Kidney capillary endothelial cell (primary cell): Measurements from ENCODE around the gene STARD9.
"Not testable (repeated sequence)": the region's sequence is repeated elsewhere in the genome, so short reads cannot be mapped to it uniquely, and the experiment has no call there.

Source experiments
- DNase-seq: peaks from one replicate; pipeline ENCODE4 v3.0.0-alpha.2; 2018; ENCODE audit warnings: low spot score

STARD9 gene

GRCh38 chr15:42627485-42627884 is 52.1 kb downstream of the STARD9 start:
- no peak for DNase-seq

GRCh38 chr15:42628761-42629160 is 53.4 kb downstream of the STARD9 start:
- DNase-seq, result no peak

- DNase-seq, result no peak
Observed at GRCh38 chr15:42632105-42632675, 56.8 kb downstream of the STARD9 start.

GRCh38 chr15:42640109-42640508 is 64.7 kb downstream of the STARD9 start:
- no peak for DNase-seq

GRCh38 chr15:42650208-42651066 is 75.0 kb downstream of the STARD9 start:
- peak; percentile 81 for DNase-seq

GRCh38 chr15:42665827-42666226 is 90.4 kb downstream of the STARD9 start:
- no peak for DNase-seq

- no peak for DNase-seq
Observed at GRCh38 chr15:42667855-42668254, 92.4 kb downstream of the STARD9 start.

GRCh38 chr15:42670451-42670850 is 95.0 kb downstream of the STARD9 start:
- no peak for DNase-seq

- no peak for DNase-seq
Observed at GRCh38 chr15:42672444-42672843, 97.0 kb downstream of the STARD9 start.

- DNase-seq, result no peak
Observed at GRCh38 chr15:42674472-42674871, 99.1 kb downstream of the STARD9 start.

GRCh38 chr15:42675021-42675420 is 99.6 kb downstream of the STARD9 start:
- DNase-seq, result no peak

- DNase-seq, result no peak
Observed at GRCh38 chr15:42679285-42680141, 104.1 kb downstream of the STARD9 start.

- not testable (repeated sequence) for DNase-seq
Observed at GRCh38 chr15:42680142-42680482, 104.7 kb downstream of the STARD9 start.

- DNase-seq, result no peak
Observed at GRCh38 chr15:42681119-42681518, 105.7 kb downstream of the STARD9 start.

- DNase-seq, result no peak
Observed at GRCh38 chr15:42686281-42686680, 110.9 kb downstream of the STARD9 start.

GRCh38 chr15:42687740-42688139 is 112.3 kb downstream of the STARD9 start:
- DNase-seq, result no peak

GRCh38 chr15:42688301-42688700 is 112.9 kb downstream of the STARD9 start:
- DNase-seq, result peak; percentile 38

GRCh38 chr15:42691308-42691707 is 115.9 kb downstream of the STARD9 start:
- DNase-seq, result no peak

GRCh38 chr15:42691770-42692169 is 116.4 kb downstream of the STARD9 start:
- no peak for DNase-seq

GRCh38 chr15:42692536-42692935 is 117.1 kb downstream of the STARD9 start:
- no peak for DNase-seq

GRCh38 chr15:42692997-42693396 is 117.6 kb downstream of the STARD9 start:
- DNase-seq, result no peak

- no peak for DNase-seq
Observed at GRCh38 chr15:42693496-42693895, 118.1 kb downstream of the STARD9 start.

- DNase-seq, result no peak
Observed at GRCh38 chr15:42693942-42694341, 118.5 kb downstream of the STARD9 start.
